ENCODE results near the gene SLC35E3.

Gene SLC35E3

GRCh38 chr12:68745904-68746571 lies at the start of gene SLC35E3:
SLC35E3 (plus strand) TSS chr12:68746176; CDS start chr12:68746378, 202 bp downstream.
- DNase-seq (ENCODE audit: low spot score): peak; percentile 94

DNA sequence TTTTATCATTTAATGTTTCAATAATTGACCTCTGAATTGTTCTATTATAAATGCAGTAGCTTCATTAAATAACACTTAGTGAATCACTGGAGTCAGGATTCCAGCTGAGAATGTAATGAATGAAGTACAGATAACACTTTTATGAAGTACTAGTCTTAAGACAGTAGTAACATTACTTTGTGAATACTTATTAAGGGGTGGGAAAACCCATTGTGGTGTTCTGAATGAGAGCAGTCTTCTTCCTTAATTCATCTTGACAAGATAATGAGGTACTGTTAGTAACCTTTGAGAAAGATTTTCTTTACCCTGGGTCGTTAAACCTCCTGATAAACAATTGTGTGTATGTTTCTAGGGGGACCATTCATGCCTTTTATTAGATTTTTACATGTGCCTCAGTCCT lies 46.5 kb upstream of the SLC35E3 start:
- no peak for DNase-seq (ENCODE audit: low spot score)

GRCh38 chr12:68727776-68728175 lies 18.2 kb upstream of the SLC35E3 start:
- DNase-seq (ENCODE audit: low spot score): no peak

DNA sequence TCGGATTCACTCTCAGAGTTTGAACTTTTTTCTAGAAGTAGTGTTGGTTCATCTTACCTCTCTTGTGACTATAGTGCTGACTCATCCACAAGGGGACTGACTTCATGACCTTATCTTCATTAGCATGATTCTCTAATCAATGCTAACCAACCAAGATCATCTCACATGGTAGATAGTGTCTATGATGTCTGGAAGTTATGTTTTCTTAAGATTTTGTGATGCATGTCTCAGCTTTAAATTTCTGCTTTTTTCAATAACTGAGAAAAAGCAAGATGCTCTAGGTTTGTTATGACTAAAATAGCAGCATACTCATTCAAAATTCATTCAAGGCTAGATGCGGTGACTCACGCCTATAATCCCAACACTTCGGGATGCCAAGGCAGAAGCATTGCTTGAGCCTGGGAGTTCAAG lies 12.3 kb upstream of the SLC35E3 start:
- no peak for DNase-seq (ENCODE audit: low spot score)

DNA sequence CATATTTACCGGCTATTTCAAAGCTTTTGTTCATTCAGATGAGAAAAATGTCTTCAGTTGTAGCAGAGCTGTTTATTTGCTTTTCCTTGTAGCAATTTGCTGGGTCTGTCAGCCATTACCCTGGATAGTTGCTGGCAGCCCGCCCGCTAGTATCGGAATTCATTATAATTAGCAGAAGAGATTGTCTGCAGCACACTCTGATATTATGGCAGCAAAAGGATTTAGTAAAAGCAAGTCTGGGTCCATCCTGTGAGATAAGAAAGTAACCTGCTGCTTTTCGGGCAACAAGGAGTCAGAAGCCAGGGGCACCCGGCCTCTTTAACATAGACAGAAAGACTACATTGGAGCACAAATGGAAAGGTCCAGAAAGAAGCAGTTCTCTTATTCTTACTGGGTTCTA lies 6.1 kb upstream of the SLC35E3 start:
- DNase-seq (ENCODE audit: low spot score): no peak

DNA sequence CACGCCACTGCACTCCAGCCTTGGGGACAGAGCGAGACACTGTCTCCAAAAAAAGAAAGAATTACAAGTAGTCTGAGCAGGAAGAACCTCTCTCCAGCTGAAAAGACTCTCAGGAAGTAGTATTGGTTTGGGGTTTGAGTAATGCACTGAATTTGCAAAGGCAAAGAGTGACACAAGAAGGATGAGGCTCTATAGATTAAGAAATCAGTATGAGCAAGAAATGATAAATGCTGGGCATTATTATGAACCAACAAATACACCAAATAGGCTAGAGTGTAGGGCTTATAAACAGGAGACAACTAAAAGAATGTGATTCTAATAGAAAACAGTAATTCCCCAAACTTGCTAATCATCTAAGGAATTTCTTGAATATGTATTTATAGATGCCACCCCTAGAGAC lies 2.6 kb upstream of the SLC35E3 start:
- DNase-seq (ENCODE audit: low spot score): no peak

DNA sequence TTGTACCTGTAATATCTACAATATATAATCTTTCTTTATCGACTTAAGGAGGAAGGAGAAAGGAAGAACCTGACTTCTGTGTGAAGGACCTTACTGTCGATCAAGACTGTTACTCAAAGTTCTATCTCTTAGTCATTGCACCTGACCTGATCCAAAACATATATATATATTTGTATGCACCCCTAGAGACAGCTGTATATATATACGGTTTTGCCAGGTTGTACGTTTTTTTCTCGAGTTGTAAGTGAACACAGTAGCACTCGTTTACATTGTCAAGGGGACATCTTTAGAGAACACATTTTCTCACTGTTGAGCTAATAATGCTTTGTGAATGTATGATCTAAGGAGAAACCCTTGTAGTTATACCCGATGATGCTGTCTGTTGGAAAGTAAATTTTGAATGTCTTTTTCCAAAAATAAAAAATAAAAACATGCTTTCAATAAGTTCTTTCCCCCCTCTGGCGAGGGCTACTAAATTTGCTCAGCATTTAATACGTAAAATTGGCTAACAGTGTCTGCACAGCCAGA lies 536 bp upstream of the SLC35E3 start:
- no peak for DNase-seq (ENCODE audit: low spot score)

DNA sequence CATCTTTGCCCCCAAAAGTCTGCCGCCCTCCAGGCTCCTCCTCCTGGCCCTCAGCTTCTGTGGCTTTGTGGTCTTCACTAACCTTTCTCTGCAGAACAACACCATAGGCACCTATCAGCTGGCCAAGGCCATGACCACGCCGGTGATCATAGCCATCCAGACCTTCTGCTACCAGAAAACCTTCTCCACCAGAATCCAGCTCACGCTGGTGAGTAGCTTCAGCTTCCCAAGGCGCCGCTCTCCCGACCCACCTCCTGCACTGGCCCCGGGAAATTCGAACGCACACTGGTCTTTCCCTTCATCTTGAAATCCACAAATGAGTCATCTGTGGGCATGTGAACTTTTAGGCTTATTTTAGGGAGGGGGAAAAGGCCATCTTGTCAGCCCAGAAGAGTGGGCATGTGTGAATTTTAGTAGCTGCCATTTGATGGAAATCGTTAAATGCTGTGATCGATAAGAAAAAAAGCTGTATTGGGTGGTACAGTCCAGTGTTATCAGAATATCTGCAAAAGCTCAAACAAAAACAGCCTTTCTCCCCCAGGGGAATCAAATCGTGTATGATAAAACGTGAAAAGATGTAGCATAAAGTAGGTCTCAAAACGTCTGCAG lies 700 bp downstream of the SLC35E3 start:
- peak; percentile 47 for DNase-seq (ENCODE audit: low spot score)

- no peak for DNase-seq (ENCODE audit: low spot score)
Observed at GRCh38 chr12:68749443-68749842, 3.5 kb downstream of the SLC35E3 start.

DNA sequence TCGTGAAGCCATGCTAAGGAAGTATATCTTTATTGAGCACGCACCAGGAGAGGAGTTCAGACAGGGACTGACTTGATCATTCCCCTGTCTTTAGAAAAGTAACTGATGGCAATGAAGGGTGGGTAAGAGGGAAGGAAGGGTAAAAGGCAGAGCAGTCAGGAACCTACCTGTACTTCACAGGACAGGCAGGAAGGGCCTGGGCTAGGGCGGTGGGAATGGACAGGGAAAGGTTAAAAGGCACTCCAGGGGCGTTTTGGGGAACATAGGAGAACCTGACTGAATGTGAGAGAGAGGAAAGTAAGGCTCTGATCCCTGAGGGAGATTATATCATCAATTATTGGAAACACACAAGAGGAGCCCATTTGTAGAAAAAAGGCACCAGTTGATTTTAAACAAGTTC lies 3.9 kb downstream of the SLC35E3 start:
- DNase-seq (ENCODE audit: low spot score): no peak

- no peak for DNase-seq (ENCODE audit: low spot score)
Observed at GRCh38 chr12:68750506-68750905, 4.5 kb downstream of the SLC35E3 start.

DNA sequence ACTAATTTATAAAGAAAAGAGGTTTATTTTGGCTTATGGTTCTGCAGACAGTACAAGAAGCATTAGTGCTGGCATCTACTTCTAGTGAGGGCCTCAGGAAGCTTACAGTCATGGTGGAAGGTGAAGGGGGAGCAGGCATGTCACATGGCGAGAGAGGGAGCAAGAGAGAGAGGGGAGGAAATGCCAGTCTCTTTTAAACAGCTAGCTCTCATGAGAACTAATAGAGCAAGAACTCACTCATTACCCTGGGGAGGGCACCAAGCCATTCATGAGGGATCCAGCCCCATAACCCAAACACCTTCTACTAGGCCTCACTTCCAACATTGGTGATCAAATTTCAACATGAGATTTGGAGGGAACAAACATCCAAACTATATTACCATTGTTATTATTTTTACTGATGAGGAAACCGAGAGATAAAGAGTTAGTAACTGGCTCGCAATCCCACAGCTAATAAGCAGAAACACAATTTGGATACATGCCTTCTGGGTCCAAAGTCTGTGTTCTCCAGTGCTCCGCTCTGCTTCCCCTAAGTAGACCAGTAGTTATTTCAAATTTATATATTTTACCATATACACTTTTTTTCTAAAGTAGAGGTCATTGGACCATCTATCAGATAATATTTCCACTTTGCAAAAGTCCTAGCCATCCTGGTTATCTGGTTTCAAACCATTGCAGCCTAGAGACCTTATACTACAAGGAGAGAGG lies 9.7 kb downstream of the SLC35E3 start:
- no peak for DNase-seq (ENCODE audit: low spot score)

DNA sequence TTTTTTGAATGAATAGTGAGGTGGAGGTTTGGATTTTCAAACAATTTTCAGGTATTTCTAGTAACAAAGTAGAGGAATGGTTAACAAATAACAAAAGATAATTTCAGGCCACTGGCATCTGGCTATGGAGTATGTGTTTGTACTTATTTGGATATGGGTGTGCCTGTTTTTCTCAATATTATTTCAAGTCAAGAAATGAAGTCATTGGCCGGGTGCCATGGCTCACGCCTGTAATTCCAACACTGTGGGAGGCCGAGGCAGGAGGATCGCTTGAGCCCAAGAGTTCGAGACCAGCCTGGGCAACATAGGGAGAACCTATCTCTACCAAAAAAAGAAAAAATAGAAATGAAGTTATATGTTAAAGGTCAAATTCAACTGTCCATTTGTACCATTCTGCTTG lies 13.9 kb downstream of the SLC35E3 start:
- no peak for DNase-seq (ENCODE audit: low spot score)

DNA sequence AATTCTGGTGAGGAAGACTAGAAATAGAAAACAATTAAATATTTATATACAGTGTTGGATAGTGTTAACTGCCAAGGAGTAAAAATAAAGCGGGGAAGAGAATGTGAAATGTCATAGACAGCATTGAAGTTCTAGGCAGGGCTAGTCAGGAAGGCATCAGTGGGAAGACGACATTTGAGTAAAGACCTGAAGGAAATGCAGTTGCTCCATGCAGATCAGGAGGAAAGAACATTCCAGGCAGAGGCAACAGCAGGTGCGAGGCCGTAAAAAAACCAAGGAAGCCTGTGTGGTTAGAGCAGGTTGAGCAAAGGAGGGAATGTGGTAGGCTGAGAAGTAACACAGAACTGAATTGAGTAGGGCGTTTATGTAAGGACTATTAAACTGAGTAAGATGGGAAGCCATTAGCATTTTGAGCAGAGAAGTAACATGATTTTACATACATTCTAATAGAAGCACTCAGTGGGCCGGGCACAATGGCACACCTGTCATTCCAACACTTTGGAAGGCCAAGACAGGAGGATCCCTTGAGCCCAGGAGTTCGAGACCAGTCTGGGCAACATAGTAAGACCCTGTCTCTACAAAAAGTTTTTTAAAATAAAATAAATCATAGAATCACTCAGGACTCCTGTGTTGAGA lies 14.9 kb downstream of the SLC35E3 start:
- DNase-seq (ENCODE audit: low spot score): no peak

DNA sequence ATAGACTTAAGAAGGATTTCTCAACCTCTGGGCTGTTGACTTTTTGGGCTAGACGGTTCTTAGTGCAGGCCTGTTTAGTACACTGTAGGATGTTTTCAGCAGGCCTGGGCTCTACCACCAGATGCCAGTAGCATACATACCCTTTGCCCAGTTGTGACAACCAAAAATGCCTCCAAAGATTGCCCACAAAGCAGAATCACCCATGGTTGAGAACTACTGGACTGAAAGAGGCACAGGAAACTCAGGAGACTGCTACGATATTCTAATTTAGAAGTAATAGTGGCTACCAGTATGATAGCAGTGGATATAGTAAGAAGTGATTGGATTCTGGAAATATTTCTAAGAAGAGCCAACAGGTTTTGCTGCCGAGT lies 15.5 kb downstream of the SLC35E3 start:
- DNase-seq (ENCODE audit: low spot score): no peak

DNA sequence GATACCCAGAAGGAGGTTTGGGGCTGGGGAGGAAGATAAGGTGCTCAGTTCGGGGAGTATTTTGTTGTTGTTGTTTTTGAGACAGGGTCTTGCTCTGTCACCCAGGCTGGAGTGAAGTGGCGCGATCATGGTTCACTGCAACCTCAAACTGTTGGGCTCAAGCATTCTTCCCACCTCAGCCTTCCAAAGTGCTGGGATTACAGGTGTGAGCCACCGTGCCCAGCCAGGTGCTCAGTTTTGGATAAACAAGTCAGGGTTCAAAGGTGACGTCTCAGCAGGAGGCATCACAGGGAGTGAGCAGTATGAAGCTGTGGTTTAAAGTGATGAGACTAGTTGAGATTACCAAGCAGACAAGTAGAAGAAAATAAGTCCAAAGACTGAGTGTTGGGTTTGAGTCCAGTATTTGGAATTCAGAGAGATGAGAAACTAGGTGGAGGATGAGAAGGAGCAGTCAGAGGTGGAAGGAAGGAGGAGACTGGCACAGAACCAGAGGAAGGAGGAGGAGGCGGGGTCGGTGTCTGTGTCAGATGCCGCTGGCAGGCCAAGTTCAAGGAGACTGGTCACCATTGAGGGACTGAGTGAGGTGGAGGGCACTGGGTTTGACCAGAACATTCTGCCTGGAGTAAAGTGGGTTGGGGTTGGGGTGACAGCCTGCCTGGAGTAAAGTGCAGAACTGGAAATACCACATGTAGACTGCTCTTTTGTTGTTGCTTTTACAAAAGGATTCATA lies 16.1 kb downstream of the SLC35E3 start:
- no peak for DNase-seq (ENCODE audit: low spot score)

DNA sequence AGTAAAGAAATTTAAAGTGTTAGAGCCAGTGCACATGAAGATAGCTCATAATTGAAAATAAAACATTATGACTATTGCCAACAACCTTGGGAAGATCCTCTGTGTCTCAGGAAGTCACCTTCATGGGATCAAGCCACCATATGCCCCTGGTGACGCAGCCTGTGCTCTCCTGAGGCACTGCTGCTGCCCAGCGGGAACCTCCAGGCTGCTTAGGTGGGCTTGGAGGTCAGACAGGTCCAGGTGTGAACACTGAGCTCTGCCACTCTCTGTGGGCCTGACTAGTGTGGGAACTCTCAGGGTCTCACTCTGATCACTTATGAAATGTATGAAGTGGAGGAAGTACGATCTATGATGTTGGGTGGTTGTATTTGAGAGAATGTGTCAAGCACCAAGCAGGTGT lies 16.7 kb downstream of the SLC35E3 start:
- no peak for DNase-seq (ENCODE audit: low spot score)

- no peak for DNase-seq (ENCODE audit: low spot score)
Observed at GRCh38 chr12:68765696-68766095, 19.7 kb downstream of the SLC35E3 start.

- DNase-seq (ENCODE audit: low spot score): no peak
Observed at GRCh38 chr12:68766646-68767045, 20.7 kb downstream of the SLC35E3 start.

DNA sequence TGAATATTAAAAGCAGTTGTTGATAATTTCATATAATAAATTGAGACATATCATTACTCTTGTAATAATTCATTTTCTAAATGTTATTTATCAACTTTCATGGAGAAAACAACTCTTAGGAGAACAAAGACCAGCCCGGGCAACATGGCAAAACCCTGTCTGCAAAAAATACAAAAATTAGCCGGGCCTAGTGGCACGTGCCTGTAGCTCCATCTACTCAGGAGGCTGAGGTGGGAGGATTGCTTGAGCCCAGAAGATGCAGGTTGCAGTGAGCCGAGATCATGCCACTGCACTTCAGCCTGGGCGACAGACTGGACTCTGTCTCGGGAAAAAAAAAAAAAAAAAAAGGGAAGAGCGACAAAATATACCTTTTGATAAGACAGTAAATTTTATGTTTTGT lies 21.2 kb downstream of the SLC35E3 start:
- DNase-seq (ENCODE audit: low spot score): no peak

- no peak for DNase-seq (ENCODE audit: low spot score)
Observed at GRCh38 chr12:68768431-68768939, 22.5 kb downstream of the SLC35E3 start.

- DNase-seq (ENCODE audit: low spot score): no peak
Observed at GRCh38 chr12:68769941-68770340, 24.0 kb downstream of the SLC35E3 start.

Measured in HuH-7 (cell line).